OCI-LY1 (cell line): Measurements from ENCODE around the gene CAMKK1.

Experiments used
- H2AFZ ChIP-seq: fragments of 200-600 bp; sonication (generic), shearing (Covaris generic); 2 replicates; pipeline ENCODE4 v1.6.0; 2014; ENCODE audit warnings: antibody characterized with exemption, mild to moderate bottlenecking, low read length
- H3F3A ChIP-seq: fragments of 200-600 bp; sonication (generic), shearing (Covaris generic); 2 replicates; pipeline ENCODE4 v1.6.0; 2014; ENCODE audit warnings: mild to moderate bottlenecking, antibody characterized with exemption, low read length, moderate library complexity; ENCODE audit not compliant: insufficient read depth
- H3K27ac ChIP-seq: fragments of 200-600 bp; sonication (generic); 2 replicates; pipeline ENCODE4 v1.5.1; 2014; ENCODE audit warnings: low read length, mixed run types, mild to moderate bottlenecking, low read depth; ENCODE audit not compliant: poor library complexity, severe bottlenecking
- H3K27me3 ChIP-seq: fragments of 200-600 bp; sonication (generic); 2 replicates; pipeline ENCODE4 v1.6.0; 2014; ENCODE audit warnings: antibody characterized with exemption, mild to moderate bottlenecking, low read length, moderate library complexity; ENCODE audit not compliant: insufficient read depth
- H3K36me3 ChIP-seq: fragments of 200-600 bp; sonication (generic); 2 replicates; pipeline ENCODE4 v1.6.1; 2014; ENCODE audit warnings: mild to moderate bottlenecking, antibody characterized with exemption, low read length, moderate library complexity, mixed read lengths; ENCODE audit not compliant: insufficient read depth
- H3K4me1 ChIP-seq: fragments of 200-600 bp; sonication (generic); 2 replicates; pipeline ENCODE4 v1.5.1; 2014; ENCODE audit warnings: mild to moderate bottlenecking, low read length, moderate library complexity; ENCODE audit not compliant: insufficient read depth, severe bottlenecking
- H3K4me2 ChIP-seq: fragments of 200-600 bp; sonication (generic), shearing (Covaris generic); 2 replicates; pipeline ENCODE4 v1.6.1; 2014; ENCODE audit warnings: low read length
- H3K4me3 ChIP-seq: fragments of 200-600 bp; sonication (generic); 2 replicates; pipeline ENCODE4 v1.5.1; 2014; ENCODE audit warnings: low read length, low read depth, mild to moderate bottlenecking, mixed read lengths; ENCODE audit not compliant: poor library complexity, severe bottlenecking
- H3K79me2 ChIP-seq: fragments of 200-600 bp; shearing (Covaris generic); 2 replicates; pipeline ENCODE4 v1.6.1; 2016; ENCODE audit warnings: mixed run types, low read length, mixed read lengths; ENCODE audit not compliant: insufficient read depth
- H3K9ac ChIP-seq: fragments of 200-600 bp; sonication (generic), shearing (Covaris generic); 2 replicates; pipeline ENCODE4 v1.6.1; 2014; ENCODE audit warnings: mild to moderate bottlenecking, low read length, mixed read lengths
- H3K9me2 ChIP-seq: fragments of 200-600 bp; sonication (generic), shearing (Covaris generic); 2 replicates; pipeline ENCODE4 v1.6.1; 2014; ENCODE audit warnings: low read depth, mild to moderate bottlenecking, low read length, mixed read lengths
- H3K9me3 ChIP-seq: fragments of 200-600 bp; shearing (Covaris generic); 2 replicates; pipeline ENCODE4 v1.6.1; 2014; ENCODE audit warnings: low read length, mixed read lengths
- H4K20me1 ChIP-seq: fragments of 200-600 bp; sonication (generic), shearing (Covaris generic); 2 replicates; pipeline ENCODE4 v1.6.0; 2016; ENCODE audit warnings: mild to moderate bottlenecking, low read length; ENCODE audit not compliant: insufficient read depth
- EZH2 ChIP-seq: fragments of 200-600 bp; sonication (generic), shearing (Covaris generic); IDR thresholded peaks from 2 replicates; pipeline ENCODE4 v1.8.0; 2017; ENCODE audit warnings: borderline replicate concordance, mixed run types, mild to moderate bottlenecking, antibody characterized with exemption, low read length, moderate library complexity, mixed read lengths
- TF ChIP-seq, protein P1 (sequence below): fragments of 200-600 bp; sonication (generic), shearing (Covaris generic); IDR thresholded peaks from 2 replicates; pipeline ENCODE4 v1.5.1; 2017; ENCODE audit warnings: mild to moderate bottlenecking, antibody characterized with exemption, low read length, moderate library complexity, mixed read lengths

The CAMKK1 gene

DNA sequence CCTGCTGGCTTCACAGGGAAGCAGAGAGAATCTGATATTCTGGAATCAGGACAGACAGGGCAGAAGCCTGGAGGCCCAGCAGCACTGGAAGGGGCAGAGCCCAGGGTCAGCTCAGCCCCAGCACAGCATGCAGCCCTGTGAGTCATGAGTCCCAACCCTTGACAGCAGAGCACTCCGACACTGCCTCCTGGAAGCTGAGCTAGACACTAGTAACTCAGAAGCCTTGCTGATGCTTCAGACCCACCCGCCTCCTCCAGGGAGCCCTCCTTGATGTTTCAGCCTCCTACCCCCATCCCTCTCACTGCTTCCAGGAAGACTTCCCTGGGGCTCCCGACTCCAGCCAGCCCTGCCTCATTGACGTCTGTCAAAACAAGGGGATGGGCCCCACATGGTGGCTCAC is 6.9 kb downstream of the CAMKK1 start:
- Histone ChIP-seq H3K4me2 (no peak overlapping the region), H3K4me1 (no peaks in the 10 kb centered on the region)

DNA sequence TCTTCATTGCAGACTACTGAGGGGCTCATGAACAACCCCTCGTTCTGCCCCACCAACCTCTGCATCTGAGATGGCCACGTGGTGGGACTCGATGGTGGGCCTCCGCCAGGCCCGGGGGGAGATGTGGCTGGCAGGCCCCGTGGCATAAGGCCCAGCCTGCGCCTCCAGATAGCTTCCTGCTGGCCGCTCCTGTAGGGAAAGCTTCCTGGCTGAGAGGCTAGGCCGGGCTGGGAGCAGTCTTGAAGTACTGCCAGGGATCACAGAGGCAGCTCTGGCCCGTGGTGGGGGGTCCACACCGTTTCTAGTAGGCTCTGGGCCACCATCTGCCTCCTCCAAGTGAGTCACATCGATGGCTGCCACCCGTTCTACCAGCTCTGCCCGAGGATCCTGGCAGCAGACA is 7.6 kb downstream of the CAMKK1 start:
- Histone ChIP-seq H3K27ac (no peak overlapping the region), H3K4me1 (no peaks in the 10 kb centered on the region), H3K4me3 (no peak overlapping the region), H3K79me2 (no peaks in the 10 kb centered on the region), H3F3A (no peaks in the 10 kb centered on the region), H3K36me3 (no peaks in the 10 kb centered on the region), H3K9me2 (no peaks in the 10 kb centered on the region), H2AFZ (no peak overlapping the region), H3K27me3 (no peaks in the 10 kb centered on the region; the same call in 1 of the 2 replicates), H3K9ac (no peak overlapping the region), H4K20me1 (no peaks in the 10 kb centered on the region), H3K9me3 (no peaks in the 10 kb centered on the region), H3K4me2 (no peak overlapping the region)
- no peak for TF ChIP-seq EZH2
- TF ChIP-seq, protein P1, sequence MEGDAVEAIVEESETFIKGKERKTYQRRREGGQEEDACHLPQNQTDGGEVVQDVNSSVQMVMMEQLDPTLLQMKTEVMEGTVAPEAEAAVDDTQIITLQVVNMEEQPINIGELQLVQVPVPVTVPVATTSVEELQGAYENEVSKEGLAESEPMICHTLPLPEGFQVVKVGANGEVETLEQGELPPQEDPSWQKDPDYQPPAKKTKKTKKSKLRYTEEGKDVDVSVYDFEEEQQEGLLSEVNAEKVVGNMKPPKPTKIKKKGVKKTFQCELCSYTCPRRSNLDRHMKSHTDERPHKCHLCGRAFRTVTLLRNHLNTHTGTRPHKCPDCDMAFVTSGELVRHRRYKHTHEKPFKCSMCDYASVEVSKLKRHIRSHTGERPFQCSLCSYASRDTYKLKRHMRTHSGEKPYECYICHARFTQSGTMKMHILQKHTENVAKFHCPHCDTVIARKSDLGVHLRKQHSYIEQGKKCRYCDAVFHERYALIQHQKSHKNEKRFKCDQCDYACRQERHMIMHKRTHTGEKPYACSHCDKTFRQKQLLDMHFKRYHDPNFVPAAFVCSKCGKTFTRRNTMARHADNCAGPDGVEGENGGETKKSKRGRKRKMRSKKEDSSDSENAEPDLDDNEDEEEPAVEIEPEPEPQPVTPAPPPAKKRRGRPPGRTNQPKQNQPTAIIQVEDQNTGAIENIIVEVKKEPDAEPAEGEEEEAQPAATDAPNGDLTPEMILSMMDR: no peak

More for the DNA sequence above, 6.9 kb downstream of the CAMKK1 start:
- H3K27me3 ChIP-seq: no peaks in the 10 kb centered on the region; the same call in 1 of the 2 replicates
- no peak for TF ChIP-seq EZH2
- TF ChIP-seq, protein P1: no peak
- H3F3A ChIP-seq: no peaks in the 10 kb centered on the region
- no peak overlapping the region for H3K4me3 ChIP-seq
- no peak overlapping the region for H2AFZ ChIP-seq
- H3K36me3 ChIP-seq: no peaks in the 10 kb centered on the region
- H3K79me2 ChIP-seq: no peaks in the 10 kb centered on the region
- no peaks in the 10 kb centered on the region for H3K9me3 ChIP-seq
- no peaks in the 10 kb centered on the region for H3K9me2 ChIP-seq
- H3K27ac ChIP-seq: no peak overlapping the region
- no peaks in the 10 kb centered on the region for H4K20me1 ChIP-seq
- H3K9ac ChIP-seq: no peak overlapping the region

DNA sequence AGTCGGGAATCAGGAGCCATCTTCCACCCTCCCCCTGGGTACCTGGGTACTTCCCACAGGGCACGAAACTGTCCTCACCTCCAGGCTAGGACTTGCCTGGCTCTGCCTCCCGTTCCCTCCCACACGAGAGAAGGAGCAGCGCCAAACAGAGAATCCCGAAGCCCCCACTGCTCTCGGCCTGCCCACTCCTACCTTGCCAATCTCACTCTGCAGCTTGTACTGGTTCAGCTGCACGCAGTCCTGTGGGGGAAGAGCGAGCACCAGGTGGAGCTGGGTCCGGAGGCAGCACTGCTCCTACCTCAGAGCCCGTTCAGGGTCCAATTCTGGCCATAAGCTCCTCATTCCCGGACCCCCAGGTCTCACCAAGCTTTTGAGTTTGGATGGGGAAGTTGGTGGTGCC is 8.7 kb downstream of the CAMKK1 start:
- Histone ChIP-seq H3K9me3 (no peaks in the 10 kb centered on the region), H3K27me3 (no peaks in the 10 kb centered on the region; the same call in 1 of the 2 replicates), H3K36me3 (no peaks in the 10 kb centered on the region), H3K79me2 (no peaks in the 10 kb centered on the region), H3F3A (no peaks in the 10 kb centered on the region), H3K4me2 (no peak overlapping the region), H4K20me1 (no peaks in the 10 kb centered on the region), H3K27ac (no peak overlapping the region), H3K4me3 (no peak overlapping the region), H2AFZ (no peak overlapping the region), H3K9me2 (no peaks in the 10 kb centered on the region), H3K4me1 (no peaks in the 10 kb centered on the region), H3K9ac (no peak overlapping the region)
- no peak for TF ChIP-seq EZH2
- TF ChIP-seq, protein P1: no peak
